ENCODE results near the gene FAM222A.

Gene FAM222A

DNA sequence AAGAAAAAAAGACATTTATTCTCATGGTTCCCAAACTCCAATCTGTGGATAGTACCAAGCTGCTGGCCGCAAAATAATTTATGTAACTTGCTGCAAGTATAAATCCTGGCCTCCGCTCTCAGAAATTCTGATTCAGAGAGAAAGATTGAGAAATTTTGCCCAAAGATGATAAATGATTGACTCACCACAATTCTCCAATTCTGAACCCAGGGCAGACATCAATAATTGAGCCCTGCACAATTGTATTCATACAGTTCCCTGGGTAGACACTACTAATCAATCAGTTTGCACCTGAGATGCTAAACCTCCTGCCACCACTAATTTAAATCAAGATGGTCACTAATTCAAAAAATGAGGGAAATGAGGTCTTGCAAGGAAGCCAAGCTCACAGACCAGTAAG, 81.4 kb downstream of the FAM222A start:
- Histone ChIP-seq H3K9ac (ENCODE audit: low read length) (no peak overlapping the region), H3K9me3 (ENCODE audit: insufficient read depth, low read length) (no peaks in the 10 kb centered on the region), H3K4me2 (ENCODE audit: low read length) (no peak overlapping the region), H3K4me3 (ENCODE audit: low read length) (no peak overlapping the region), H3K4me1 (ENCODE audit: low read length) (no peaks in the 10 kb centered on the region), H3K36me3 (replicated peaks; ENCODE audit: low read depth, low read length) (no peaks in the 10 kb centered on the region), H2AFZ (ENCODE audit: low read depth, low read length) (no peak overlapping the region), H3K79me2 (ENCODE audit: low read length) (no peaks in the 10 kb centered on the region), H3K27ac (ENCODE audit: low read length) (no peak overlapping the region), H3K27me3 (ENCODE audit: low read depth, low read length) (peaks cover 13% of the 10 kb centered on the region; the same call in 1 of the 2 replicates), H4K20me1 (ENCODE audit: insufficient read depth, low read length) (no peaks in the 10 kb centered on the region)
- TF ChIP-seq, protein P1, sequence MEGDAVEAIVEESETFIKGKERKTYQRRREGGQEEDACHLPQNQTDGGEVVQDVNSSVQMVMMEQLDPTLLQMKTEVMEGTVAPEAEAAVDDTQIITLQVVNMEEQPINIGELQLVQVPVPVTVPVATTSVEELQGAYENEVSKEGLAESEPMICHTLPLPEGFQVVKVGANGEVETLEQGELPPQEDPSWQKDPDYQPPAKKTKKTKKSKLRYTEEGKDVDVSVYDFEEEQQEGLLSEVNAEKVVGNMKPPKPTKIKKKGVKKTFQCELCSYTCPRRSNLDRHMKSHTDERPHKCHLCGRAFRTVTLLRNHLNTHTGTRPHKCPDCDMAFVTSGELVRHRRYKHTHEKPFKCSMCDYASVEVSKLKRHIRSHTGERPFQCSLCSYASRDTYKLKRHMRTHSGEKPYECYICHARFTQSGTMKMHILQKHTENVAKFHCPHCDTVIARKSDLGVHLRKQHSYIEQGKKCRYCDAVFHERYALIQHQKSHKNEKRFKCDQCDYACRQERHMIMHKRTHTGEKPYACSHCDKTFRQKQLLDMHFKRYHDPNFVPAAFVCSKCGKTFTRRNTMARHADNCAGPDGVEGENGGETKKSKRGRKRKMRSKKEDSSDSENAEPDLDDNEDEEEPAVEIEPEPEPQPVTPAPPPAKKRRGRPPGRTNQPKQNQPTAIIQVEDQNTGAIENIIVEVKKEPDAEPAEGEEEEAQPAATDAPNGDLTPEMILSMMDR (IDR thresholded peaks at IDR 0.05; ENCODE audit: low read depth, low read length), result no peak
- no peak for TF ChIP-seq EZH2phosphoT487 (IDR thresholded peaks at IDR 0.05; ENCODE audit: low read depth)

DNA sequence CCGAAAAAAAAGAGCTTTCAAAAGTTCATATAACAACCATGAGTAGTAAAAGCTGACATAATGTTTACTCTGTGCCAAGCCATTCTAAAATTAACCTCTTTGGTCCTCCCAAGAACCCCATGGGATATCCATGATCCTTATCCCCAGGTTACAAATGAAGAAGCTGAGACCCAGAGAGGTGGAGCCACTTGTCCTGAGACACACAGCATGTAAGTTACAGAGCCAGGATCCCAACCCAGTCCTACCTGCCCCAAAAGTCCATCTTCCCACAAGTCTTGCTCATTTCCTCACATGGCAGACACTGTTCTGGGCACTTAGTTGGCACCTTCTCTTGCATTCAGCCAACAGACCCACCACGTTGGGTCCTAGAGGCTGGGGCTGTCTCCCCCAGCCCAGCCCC, 82.4 kb downstream of the FAM222A start:
- Histone ChIP-seq H3K79me2 (ENCODE audit: low read length) (no peaks in the 10 kb centered on the region), H3K4me1 (ENCODE audit: low read length) (no peaks in the 10 kb centered on the region), H3K27me3 (ENCODE audit: low read depth, low read length) (peaks cover 13% of the 10 kb centered on the region; the same call in 1 of the 2 replicates), H2AFZ (ENCODE audit: low read depth, low read length) (no peak overlapping the region), H3K4me2 (ENCODE audit: low read length) (no peak overlapping the region), H4K20me1 (ENCODE audit: insufficient read depth, low read length) (no peaks in the 10 kb centered on the region), H3K9me3 (ENCODE audit: insufficient read depth, low read length) (no peaks in the 10 kb centered on the region), H3K36me3 (replicated peaks; ENCODE audit: low read depth, low read length) (no peaks in the 10 kb centered on the region), H3K27ac (ENCODE audit: low read length) (no peak overlapping the region), H3K4me3 (ENCODE audit: low read length) (no peak overlapping the region), H3K9ac (ENCODE audit: low read length) (no peak overlapping the region)
- TF ChIP-seq EZH2phosphoT487 (IDR thresholded peaks at IDR 0.05; ENCODE audit: low read depth), result no peak

DNA sequence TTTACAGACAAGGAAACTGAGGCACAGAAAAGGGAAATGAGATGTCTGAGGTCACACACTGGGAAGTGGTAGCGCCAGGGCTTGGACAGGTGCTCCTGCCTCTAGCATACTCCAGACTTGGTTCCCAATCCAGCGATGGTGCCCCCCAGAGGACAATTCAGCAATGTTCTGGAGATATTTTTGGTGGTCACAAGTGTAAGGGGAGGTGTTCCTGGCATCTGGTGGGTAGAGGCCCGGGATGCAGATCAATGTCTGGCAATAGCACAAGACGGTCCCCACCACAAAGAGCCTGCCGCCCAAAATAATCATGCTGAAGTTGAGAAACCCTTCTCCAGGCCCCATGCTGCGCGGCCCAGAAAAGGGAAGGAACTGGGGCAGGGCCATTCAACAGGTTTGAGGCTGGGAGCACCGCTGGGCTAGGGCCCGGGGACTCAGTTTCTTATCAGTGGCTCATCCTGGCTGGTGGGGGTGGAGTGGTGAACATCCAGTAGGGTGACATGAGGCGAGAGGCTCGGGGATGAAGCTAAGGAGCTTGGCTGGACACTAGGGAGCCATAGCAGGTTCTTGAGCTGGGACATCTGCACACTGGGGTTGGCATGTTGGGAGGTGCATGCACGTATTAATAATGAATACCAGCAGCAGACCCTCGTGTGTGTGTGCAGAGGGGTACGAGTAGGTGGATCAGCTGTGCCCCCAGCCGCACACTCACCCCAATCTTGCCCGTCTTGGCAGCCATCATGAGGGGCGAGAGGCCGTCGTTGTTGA, 84.5 kb downstream of the FAM222A start:
- H3K27ac ChIP-seq (ENCODE audit: low read length), result no peak overlapping the region
- no peaks in the 10 kb centered on the region for H3K4me1 ChIP-seq (ENCODE audit: low read length)
- H3K9ac ChIP-seq (ENCODE audit: low read length), result no peak overlapping the region
- H4K20me1 ChIP-seq (ENCODE audit: insufficient read depth, low read length), result no peaks in the 10 kb centered on the region
- H2AFZ ChIP-seq (ENCODE audit: low read depth, low read length), result no peak overlapping the region
- TF ChIP-seq, protein P1 (IDR thresholded peaks at IDR 0.05; ENCODE audit: low read depth, low read length), result peak; percentile 38
- no peak for TF ChIP-seq EZH2phosphoT487 (IDR thresholded peaks at IDR 0.05; ENCODE audit: low read depth)
- no peak overlapping the region for H3K4me2 ChIP-seq (ENCODE audit: low read length)
- H3K27me3 ChIP-seq (ENCODE audit: low read depth, low read length), result peaks cover 9% of the 10 kb centered on the region; the same call in 1 of the 2 replicates
- no peaks in the 10 kb centered on the region for H3K79me2 ChIP-seq (ENCODE audit: low read length)
- no peaks in the 10 kb centered on the region for H3K9me3 ChIP-seq (ENCODE audit: insufficient read depth, low read length)
- H3K36me3 ChIP-seq (replicated peaks; ENCODE audit: low read depth, low read length), result no peaks in the 10 kb centered on the region
- H3K4me3 ChIP-seq (ENCODE audit: low read length), result no peak overlapping the region

DNA sequence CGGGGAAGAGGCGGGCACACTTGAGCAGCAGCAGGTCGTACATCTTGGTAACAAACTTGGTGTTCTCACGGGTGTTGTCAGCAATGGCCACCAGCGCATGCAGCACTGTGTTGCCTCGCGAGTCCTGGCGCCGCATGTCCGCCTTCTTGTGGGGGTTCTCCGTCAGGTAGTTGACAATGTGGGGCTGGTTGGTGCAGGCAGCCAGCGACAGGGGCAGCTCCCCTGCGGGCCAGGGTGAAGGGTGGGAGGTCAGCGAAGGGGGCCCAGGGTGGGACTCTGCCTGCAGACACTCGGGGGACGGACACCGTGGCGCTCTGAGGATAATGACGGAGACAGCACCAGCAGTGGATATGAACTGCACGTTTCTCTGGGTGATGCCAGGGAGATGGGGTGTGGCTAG, 85.1 kb downstream of the FAM222A start:
- no peak overlapping the region for H2AFZ ChIP-seq (ENCODE audit: low read depth, low read length)
- no peak overlapping the region for H3K4me3 ChIP-seq (ENCODE audit: low read length)
- H3K4me1 ChIP-seq (ENCODE audit: low read length), result no peaks in the 10 kb centered on the region
- no peak overlapping the region for H3K9ac ChIP-seq (ENCODE audit: low read length)
- H3K36me3 ChIP-seq (replicated peaks; ENCODE audit: low read depth, low read length), result no peaks in the 10 kb centered on the region
- H3K4me2 ChIP-seq (ENCODE audit: low read length), result no peak overlapping the region
- H3K27me3 ChIP-seq (ENCODE audit: low read depth, low read length), result peaks cover 6% of the 10 kb centered on the region; the same call in 1 of the 2 replicates
- H4K20me1 ChIP-seq (ENCODE audit: insufficient read depth, low read length), result no peaks in the 10 kb centered on the region
- TF ChIP-seq, protein P1 (IDR thresholded peaks at IDR 0.05; ENCODE audit: low read depth, low read length), result no peak
- no peak for TF ChIP-seq EZH2phosphoT487 (IDR thresholded peaks at IDR 0.05; ENCODE audit: low read depth)
- no peak overlapping the region for H3K27ac ChIP-seq (ENCODE audit: low read length)
- no peaks in the 10 kb centered on the region for H3K79me2 ChIP-seq (ENCODE audit: low read length)
- no peaks in the 10 kb centered on the region for H3K9me3 ChIP-seq (ENCODE audit: insufficient read depth, low read length)

Data from OCI-LY3 (cell line).